ENCODE data around the gene SCAPER.
"Not testable (repeated sequence)": the region's sequence is repeated elsewhere in the genome, so short reads cannot be mapped to it uniquely, and the experiment has no call there.

Gene SCAPER

GRCh38 chr15:76430711-76431110 is 474.4 kb downstream of the SCAPER start:
- not testable (repeated sequence) for H3K27ac ChIP-seq (replicated peaks; ENCODE audit: low read length); H2BK15ac ChIP-seq (ENCODE audit: low read length); H2BK12ac ChIP-seq (ENCODE audit: low read length); H3K9ac ChIP-seq (ENCODE audit: low read depth, low read length, poor library complexity); H3K4me2 ChIP-seq (ENCODE audit: insufficient read depth, low read length, poor library complexity, severe bottlenecking); H3K36me3 ChIP-seq (replicated peaks in 1 of 2; ENCODE audit: control insufficient read depth in 2 of 2, insufficient read depth in 2 of 2, low read length in 2 of 2); H2BK120ac ChIP-seq (ENCODE audit: low read depth, low read length); H2AFZ ChIP-seq (ENCODE audit: low read length); H3K18ac ChIP-seq (ENCODE audit: low read length); H3K4me3 ChIP-seq (ENCODE audit: low read length in 2 of 2); H2AK5ac ChIP-seq (ENCODE audit: low read depth, low read length); H3K9me3 ChIP-seq (replicated peaks in 1 of 2; ENCODE audit: control insufficient read depth in 2 of 2, insufficient read depth in 1 of 2, low read depth in 1 of 2, low read length in 2 of 2); H3K27me3 ChIP-seq (ENCODE audit: control insufficient read depth in 3 of 3, insufficient read depth in 3 of 3, low read depth in 1 of 3, low read length in 3 of 3); H2BK5ac ChIP-seq (ENCODE audit: low read length); DNase-seq (ENCODE audit: low spot score); H3K23ac ChIP-seq (ENCODE audit: low read depth, low read length, poor library complexity); H3K4ac ChIP-seq (ENCODE audit: low read length); H4K8ac ChIP-seq (ENCODE audit: low read depth, low read length); H3K14ac ChIP-seq (ENCODE audit: low read length); H3K79me1 ChIP-seq (ENCODE audit: low read depth, low read length)
- no CpG with 5 or more reads among the region's 2 CpGs for WGBS, 2 donors (ENCODE audit: extremely low coverage in 2 of 2, insufficient read length in 2 of 2, insufficient replicate concordance in 1 of 2)
- H4K91ac ChIP-seq (ENCODE audit: low read depth, low read length, poor library complexity) = peak overlapping the region; percentile 57
- H3K4me1 ChIP-seq (ENCODE audit: control insufficient read depth in 2 of 2, insufficient read depth in 1 of 2, low read depth in 1 of 2, low read length in 2 of 2) = peaks cover 10 to 13% of the 10 kb centered on the region in 2 donors

- Histone ChIP-seq H3K4me3 (ENCODE audit: low read length in 2 of 2) (peak overlapping the region in 1 of 2 donors; percentile 28), H3K27me3 (ENCODE audit: control insufficient read depth in 3 of 3, insufficient read depth in 3 of 3, low read depth in 1 of 3, low read length in 3 of 3) (no peaks in the 10 kb centered on the region), H3K9me3 (replicated peaks in 1 of 2; ENCODE audit: control insufficient read depth in 2 of 2, insufficient read depth in 1 of 2, low read depth in 1 of 2, low read length in 2 of 2) (peaks cover 0 to 6% of the 10 kb centered on the region in 2 donors), H2AFZ (ENCODE audit: low read length) (no peak overlapping the region), H4K8ac (ENCODE audit: low read depth, low read length) (no peak overlapping the region), H2BK5ac (ENCODE audit: low read length) (no peak overlapping the region), H2AK5ac (ENCODE audit: low read depth, low read length) (peak overlapping the region; percentile 56), H3K4me1 (ENCODE audit: control insufficient read depth in 2 of 2, insufficient read depth in 1 of 2, low read depth in 1 of 2, low read length in 2 of 2) (peaks cover 10 to 13% of the 10 kb centered on the region in 2 donors), H3K9ac (ENCODE audit: low read depth, low read length, poor library complexity) (no peak overlapping the region), H2BK120ac (ENCODE audit: low read depth, low read length) (no peak overlapping the region), H3K36me3 (replicated peaks in 1 of 2; ENCODE audit: control insufficient read depth in 2 of 2, insufficient read depth in 2 of 2, low read length in 2 of 2) (no peaks in the 10 kb centered on the region), H3K27ac (replicated peaks; ENCODE audit: low read length) (peak overlapping the region; percentile 47), H3K14ac (ENCODE audit: low read length) (no peak overlapping the region), H2BK12ac (ENCODE audit: low read length) (no peak overlapping the region), H3K4ac (ENCODE audit: low read length) (no peak overlapping the region), H3K79me1 (ENCODE audit: low read depth, low read length) (no peaks in the 10 kb centered on the region), H4K91ac (ENCODE audit: low read depth, low read length, poor library complexity) (no peak overlapping the region), H3K18ac (ENCODE audit: low read length) (peak overlapping the region; percentile 33), H2BK15ac (ENCODE audit: low read length) (no peak overlapping the region), H3K4me2 (ENCODE audit: insufficient read depth, low read length, poor library complexity, severe bottlenecking) (no peak overlapping the region), H3K23ac (ENCODE audit: low read depth, low read length, poor library complexity) (no peak overlapping the region)
- DNase-seq (ENCODE audit: low spot score) = no peak
- WGBS, 2 donors (ENCODE audit: extremely low coverage in 2 of 2, insufficient read length in 2 of 2, insufficient replicate concordance in 1 of 2) = no CpG with 5 or more reads among the region's 4 CpGs
Measured at GRCh38 chr15:76429661-76430060, 475.5 kb downstream of the SCAPER start.

GRCh38 chr15:76426941-76427340 is 478.2 kb downstream of the SCAPER start:
- no peaks in the 10 kb centered on the region for H3K27me3 ChIP-seq (ENCODE audit: control insufficient read depth in 3 of 3, insufficient read depth in 3 of 3, low read depth in 1 of 3, low read length in 3 of 3)
- WGBS, 2 donors (ENCODE audit: extremely low coverage in 2 of 2, insufficient read length in 2 of 2, insufficient replicate concordance in 1 of 2) = no CpG with 5 or more reads among the region's 2 CpGs

GRCh38 chr15:76418352-76419140 is 486.6 kb downstream of the SCAPER start:
- Histone ChIP-seq H2AFZ (ENCODE audit: low read length) (no peak overlapping the region), H2BK12ac (ENCODE audit: low read length) (no peak overlapping the region), H3K27ac (replicated peaks; ENCODE audit: low read length) (no peak overlapping the region), H3K36me3 (replicated peaks in 1 of 2; ENCODE audit: control insufficient read depth in 2 of 2, insufficient read depth in 2 of 2, low read length in 2 of 2) (no peaks in the 10 kb centered on the region), H2BK120ac (ENCODE audit: low read depth, low read length) (no peak overlapping the region), H3K4me2 (ENCODE audit: insufficient read depth, low read length, poor library complexity, severe bottlenecking) (no peak overlapping the region), H4K91ac (ENCODE audit: low read depth, low read length, poor library complexity) (no peak overlapping the region), H3K9ac (ENCODE audit: low read depth, low read length, poor library complexity) (no peak overlapping the region), H2BK5ac (ENCODE audit: low read length) (no peak overlapping the region), H2AK5ac (ENCODE audit: low read depth, low read length) (no peak overlapping the region), H3K18ac (ENCODE audit: low read length) (peak overlapping the region; percentile 28), H3K14ac (ENCODE audit: low read length) (no peak overlapping the region), H3K4me1 (ENCODE audit: control insufficient read depth in 2 of 2, insufficient read depth in 1 of 2, low read depth in 1 of 2, low read length in 2 of 2) (peaks cover 0 to 2% of the 10 kb centered on the region in 2 donors), H3K4ac (ENCODE audit: low read length) (no peak overlapping the region), H3K79me1 (ENCODE audit: low read depth, low read length) (no peaks in the 10 kb centered on the region), H3K9me3 (replicated peaks in 1 of 2; ENCODE audit: control insufficient read depth in 2 of 2, insufficient read depth in 1 of 2, low read depth in 1 of 2, low read length in 2 of 2) (no peaks in the 10 kb centered on the region), H3K27me3 (ENCODE audit: control insufficient read depth in 3 of 3, insufficient read depth in 3 of 3, low read depth in 1 of 3, low read length in 3 of 3) (no peaks in the 10 kb centered on the region), H4K8ac (ENCODE audit: low read depth, low read length) (peak overlapping the region; percentile 43), H3K4me3 (ENCODE audit: low read length in 2 of 2) (no peak overlapping the region), H3K23ac (ENCODE audit: low read depth, low read length, poor library complexity) (peak overlapping the region; percentile 8), H2BK15ac (ENCODE audit: low read length) (no peak overlapping the region)
- no peak for DNase-seq (ENCODE audit: low spot score)
- no CpG with 5 or more reads among the region's 2 CpGs for WGBS, 2 donors (ENCODE audit: extremely low coverage in 2 of 2, insufficient read length in 2 of 2, insufficient replicate concordance in 1 of 2)

More at GRCh38 chr15:76426941-76427340, 478.2 kb downstream of the SCAPER start:
- Histone ChIP-seq H3K9me3 (replicated peaks in 1 of 2; ENCODE audit: control insufficient read depth in 2 of 2, insufficient read depth in 1 of 2, low read depth in 1 of 2, low read length in 2 of 2) (peaks cover 0 to 6% of the 10 kb centered on the region in 2 donors), H2BK12ac (ENCODE audit: low read length) (no peak overlapping the region), H2BK120ac (ENCODE audit: low read depth, low read length) (no peak overlapping the region), H3K9ac (ENCODE audit: low read depth, low read length, poor library complexity) (no peak overlapping the region), H3K18ac (ENCODE audit: low read length) (no peak overlapping the region), H4K8ac (ENCODE audit: low read depth, low read length) (no peak overlapping the region), H2AFZ (ENCODE audit: low read length) (no peak overlapping the region), H4K91ac (ENCODE audit: low read depth, low read length, poor library complexity) (no peak overlapping the region), H2BK5ac (ENCODE audit: low read length) (no peak overlapping the region), H3K4me2 (ENCODE audit: insufficient read depth, low read length, poor library complexity, severe bottlenecking) (no peak overlapping the region), H3K23ac (ENCODE audit: low read depth, low read length, poor library complexity) (no peak overlapping the region), H2BK15ac (ENCODE audit: low read length) (no peak overlapping the region), H3K4me1 (ENCODE audit: control insufficient read depth in 2 of 2, insufficient read depth in 1 of 2, low read depth in 1 of 2, low read length in 2 of 2) (peaks cover 4 to 9% of the 10 kb centered on the region in 2 donors), H3K4ac (ENCODE audit: low read length) (no peak overlapping the region), H3K79me1 (ENCODE audit: low read depth, low read length) (no peaks in the 10 kb centered on the region), H3K14ac (ENCODE audit: low read length) (no peak overlapping the region), H3K4me3 (ENCODE audit: low read length in 2 of 2) (no peak overlapping the region), H3K27ac (replicated peaks; ENCODE audit: low read length) (no peak overlapping the region), H2AK5ac (ENCODE audit: low read depth, low read length) (no peak overlapping the region), H3K36me3 (replicated peaks in 1 of 2; ENCODE audit: control insufficient read depth in 2 of 2, insufficient read depth in 2 of 2, low read length in 2 of 2) (no peaks in the 10 kb centered on the region)
- DNase-seq (ENCODE audit: low spot score) = no peak

Data from neuronal stem cell (in vitro differentiated cells).